Stimulated activated CD4-positive, alpha-beta T cell treated with anti-CD3 and anti-CD28 coated beads, Interleukin-12 subunit alpha, Interleukin-12 subunit beta, amount 100 ng/mL, for 48 hours (primary cell): ENCODE results near the gene LAMB1.
"Not testable (repeated sequence)": the region's sequence is repeated elsewhere in the genome, so short reads cannot be mapped to it uniquely, and the experiment has no call there.

Experiments used
- DNase-seq, 3 donors: peaks; one replicate each; pipeline ENCODE4 v3.0.0-alpha.2; 2020; ENCODE audit warnings: low read depth in 2 of 3, low spot score in 1 of 3

The LAMB1 gene

GRCh38 chr7:107972941-107973376, 30.0 kb downstream of the LAMB1 start:
- no peak for DNase-seq

- DNase-seq, result no peak
These were observed 30.9 kb downstream of the LAMB1 start for GRCh38 chr7:107972075-107972482.

GRCh38 chr7:107971613-107972012, 31.3 kb downstream of the LAMB1 start:
- DNase-seq, result no peak

- no peak for DNase-seq
These were observed 31.9 kb downstream of the LAMB1 start for GRCh38 chr7:107971100-107971499.

GRCh38 chr7:107969856-107970255, 33.1 kb downstream of the LAMB1 start:
- DNase-seq, result no peak

- no peak for DNase-seq
These were observed 34.5 kb downstream of the LAMB1 start for GRCh38 chr7:107968449-107968848.

GRCh38 chr7:107967420-107967819, 35.5 kb downstream of the LAMB1 start:
- DNase-seq, result no peak

GRCh38 chr7:107966711-107967110, 36.2 kb downstream of the LAMB1 start:
- DNase-seq, result no peak

- DNase-seq, result no peak
These were observed 38.5 kb downstream of the LAMB1 start for GRCh38 chr7:107964510-107964909.

- DNase-seq, result no peak
These were observed 40.1 kb downstream of the LAMB1 start for GRCh38 chr7:107962817-107963216.

- no peak for DNase-seq
These were observed 41.6 kb downstream of the LAMB1 start for GRCh38 chr7:107961405-107961804.

- DNase-seq, result no peak
These were observed 42.7 kb downstream of the LAMB1 start for GRCh38 chr7:107960272-107960671.

- no peak for DNase-seq
These were observed 43.4 kb downstream of the LAMB1 start for GRCh38 chr7:107959527-107959898.

GRCh38 chr7:107958764-107959526, 44.0 kb downstream of the LAMB1 start:
- DNase-seq, result no peak

GRCh38 chr7:107957436-107957835, 45.5 kb downstream of the LAMB1 start:
- DNase-seq, result no peak

- not testable (repeated sequence) for DNase-seq
These were observed 46.0 kb downstream of the LAMB1 start for GRCh38 chr7:107956950-107957349.

GRCh38 chr7:107955394-107955793, 47.6 kb downstream of the LAMB1 start:
- no peak for DNase-seq

GRCh38 chr7:107953924-107954303, 49.0 kb downstream of the LAMB1 start:
- no peak for DNase-seq

GRCh38 chr7:107953265-107953923, 49.6 kb downstream of the LAMB1 start:
- DNase-seq, result no peak

- DNase-seq, result no peak
These were observed 51.1 kb downstream of the LAMB1 start for GRCh38 chr7:107951896-107952295.

GRCh38 chr7:107951172-107951787, 51.7 kb downstream of the LAMB1 start:
- DNase-seq, result no peak

GRCh38 chr7:107949443-107949935, 53.5 kb downstream of the LAMB1 start:
- no peak for DNase-seq
